Hippocampal formation (tissue), 2 donors: ENCODE results near the gene ESAM.
A peak's percentile ranks its signal among the peaks of the same experiment; 100 is the strongest.

Experiments
- DNase-seq, 2 donors: peaks; one replicate each; lab custom pipeline; 2025; lab: John Stamatoyannopoulos, UW

The ESAM gene, protein sequence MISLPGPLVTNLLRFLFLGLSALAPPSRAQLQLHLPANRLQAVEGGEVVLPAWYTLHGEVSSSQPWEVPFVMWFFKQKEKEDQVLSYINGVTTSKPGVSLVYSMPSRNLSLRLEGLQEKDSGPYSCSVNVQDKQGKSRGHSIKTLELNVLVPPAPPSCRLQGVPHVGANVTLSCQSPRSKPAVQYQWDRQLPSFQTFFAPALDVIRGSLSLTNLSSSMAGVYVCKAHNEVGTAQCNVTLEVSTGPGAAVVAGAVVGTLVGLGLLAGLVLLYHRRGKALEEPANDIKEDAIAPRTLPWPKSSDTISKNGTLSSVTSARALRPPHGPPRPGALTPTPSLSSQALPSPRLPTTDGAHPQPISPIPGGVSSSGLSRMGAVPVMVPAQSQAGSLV

DNA sequence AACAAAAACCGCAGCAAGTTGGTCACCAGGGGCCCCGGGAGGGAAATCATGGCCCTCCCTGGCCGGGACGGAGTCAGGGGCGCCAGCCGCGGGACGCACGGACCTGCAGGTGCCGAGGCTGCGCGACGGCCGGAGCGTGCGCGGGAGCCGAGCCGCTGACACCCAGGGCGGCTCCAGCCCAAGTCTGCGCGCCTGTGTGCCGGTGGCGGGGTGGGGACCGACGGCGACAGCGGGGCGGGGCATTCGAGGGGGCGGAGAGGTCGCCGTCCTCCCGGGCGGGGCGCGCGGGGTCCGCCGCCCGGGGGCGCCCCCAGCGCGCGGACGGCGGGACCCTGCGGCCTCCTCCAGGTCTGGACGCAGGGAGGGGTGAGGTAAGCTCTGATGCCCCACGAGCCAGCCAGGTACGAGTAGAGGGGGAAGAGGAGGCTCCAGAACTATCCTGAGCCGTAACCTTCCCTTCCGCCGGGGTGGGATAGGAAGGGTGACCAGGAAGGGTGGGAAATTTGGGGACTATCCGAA lies at the start of gene ESAM:
ESAM (minus strand) TSS at position 186 of the 519 bp plus-strand sequence; CDS start at position 50, 136 bp downstream.
- DNase-seq: no peak

DNA sequence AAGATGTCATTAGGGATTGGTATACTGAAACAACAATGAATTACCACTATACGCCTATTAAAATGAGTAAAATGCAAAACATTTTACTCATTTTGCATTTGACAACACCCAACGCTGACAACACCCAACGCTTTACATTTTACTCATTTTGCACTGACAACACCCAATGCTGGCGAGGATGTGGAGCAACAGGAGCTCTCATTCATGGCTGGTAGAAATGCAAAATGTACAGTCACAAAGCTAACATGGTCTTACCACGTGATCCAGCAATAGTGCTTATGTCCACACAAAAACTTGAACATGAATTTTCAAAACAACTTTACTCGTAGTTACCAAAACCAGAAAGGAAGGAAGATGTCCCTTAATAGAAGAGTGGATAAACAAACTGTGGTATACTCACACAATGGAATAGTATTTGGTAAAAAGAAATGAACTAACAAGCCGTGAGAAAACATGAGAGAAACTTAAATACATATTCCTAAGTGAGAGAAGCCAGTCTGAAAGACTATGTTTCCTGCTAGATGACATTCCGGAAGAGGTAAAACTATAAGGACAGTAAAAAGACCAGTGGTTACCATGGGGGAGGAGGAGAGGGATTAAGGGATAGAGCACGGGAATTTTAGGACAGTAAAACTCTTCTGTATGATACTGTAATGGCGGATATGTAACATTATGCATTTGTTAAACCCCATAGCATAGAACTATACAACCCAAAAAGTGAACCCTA lies 49.5 kb upstream of the ESAM start:
- no peak for DNase-seq

DNA sequence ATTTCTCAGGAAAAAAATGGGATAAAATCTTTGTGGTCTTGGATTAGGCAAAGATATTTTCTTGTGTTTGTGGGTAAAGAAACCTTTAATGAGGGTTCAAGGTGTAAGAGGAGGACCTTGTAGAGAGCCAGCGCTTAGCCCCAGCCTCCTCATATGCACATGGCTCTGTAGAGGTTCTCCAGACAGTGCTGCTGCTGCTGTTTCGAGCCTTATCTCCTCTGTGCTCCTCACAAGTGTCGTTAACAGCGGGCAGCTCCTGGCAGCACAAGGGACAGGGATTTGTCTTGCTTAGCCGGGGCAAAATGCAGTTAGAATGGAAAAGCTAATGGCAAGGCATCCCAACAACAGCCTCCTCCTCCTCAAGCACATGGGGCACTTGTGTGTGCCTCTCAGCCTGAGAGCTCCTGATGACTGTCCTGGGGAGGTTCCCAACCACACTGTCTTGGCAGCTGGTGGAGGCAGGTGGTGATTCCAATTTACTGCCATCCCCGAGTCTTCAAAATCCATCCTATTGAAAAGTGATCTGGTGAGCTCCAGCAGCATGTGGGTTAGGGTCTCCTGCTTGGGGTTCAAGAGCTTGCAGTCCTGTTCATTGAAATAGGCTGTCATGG lies 45.7 kb upstream of the ESAM start:
- no peak for DNase-seq

DNA sequence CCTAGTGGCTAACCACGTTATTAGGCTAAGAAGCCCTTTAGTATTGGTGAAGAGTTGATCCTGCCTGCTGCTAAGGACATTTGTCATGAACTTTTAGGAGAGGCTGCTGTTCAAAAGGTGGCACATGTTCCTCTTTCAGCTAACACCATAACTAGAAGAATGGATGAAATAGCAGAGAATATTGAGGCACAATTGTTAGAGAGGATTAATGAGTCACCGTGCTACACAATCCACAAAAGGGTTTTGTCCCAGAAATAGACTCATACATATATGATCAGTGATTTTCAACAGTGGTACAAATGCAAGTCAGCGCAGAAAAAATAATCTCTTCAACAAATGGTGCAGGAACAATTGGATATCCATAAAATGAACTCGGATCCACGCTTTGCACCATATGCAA lies 45.1 kb upstream of the ESAM start:
- peak in 1 of 2 donors; percentile 9 for DNase-seq

DNA sequence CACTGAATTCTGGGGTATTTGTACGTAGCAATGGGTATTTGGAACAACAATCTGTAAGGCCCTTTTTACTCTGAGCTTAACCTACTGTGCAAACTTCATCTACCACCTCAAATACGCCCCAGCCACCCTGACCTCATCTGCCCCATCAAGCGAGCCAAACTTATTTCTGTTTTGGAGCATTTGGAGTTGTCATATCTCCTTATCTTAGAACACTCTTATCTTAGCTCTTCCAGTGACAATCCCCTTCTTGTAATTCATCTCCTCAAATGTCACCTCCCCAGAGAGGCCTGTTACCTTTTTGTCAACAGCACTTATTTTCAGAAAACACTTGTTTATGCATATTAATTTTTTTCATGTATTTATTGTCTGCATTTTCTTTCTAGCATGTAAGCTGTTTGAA lies 42.8 kb upstream of the ESAM start:
- DNase-seq: no peak

DNA sequence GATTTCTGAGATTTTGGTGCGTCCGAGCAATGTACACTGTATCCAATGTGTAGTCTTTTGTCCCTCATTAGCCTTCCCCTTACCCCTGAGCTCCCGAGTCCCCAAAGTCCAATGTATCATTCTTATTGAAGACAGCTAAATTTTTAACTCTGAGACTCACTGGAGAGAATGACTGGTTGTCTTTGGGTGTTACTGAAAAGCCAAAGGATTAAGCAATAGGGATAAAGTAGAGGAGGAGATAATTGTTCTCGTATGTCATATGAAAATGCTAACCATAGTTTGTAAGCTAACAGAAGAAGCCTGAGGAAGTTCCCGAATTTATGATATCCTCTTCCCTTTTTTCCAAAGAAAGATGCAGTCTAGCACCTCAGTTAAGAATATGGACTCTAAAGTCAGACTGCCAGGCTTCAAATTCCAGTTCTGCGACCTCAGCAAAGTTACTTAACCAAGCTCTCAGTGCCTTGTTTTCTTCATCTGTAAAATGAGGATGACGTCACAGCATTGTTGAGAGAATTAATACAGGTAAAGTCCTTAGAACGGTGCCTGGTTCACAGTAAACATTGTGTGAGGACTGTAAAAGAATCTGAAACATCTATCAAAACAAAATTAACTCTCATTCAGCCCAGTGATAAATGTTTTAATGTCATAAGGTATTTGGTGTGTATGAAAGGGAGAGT lies 39.7 kb upstream of the ESAM start:
- DNase-seq: no peak

DNA sequence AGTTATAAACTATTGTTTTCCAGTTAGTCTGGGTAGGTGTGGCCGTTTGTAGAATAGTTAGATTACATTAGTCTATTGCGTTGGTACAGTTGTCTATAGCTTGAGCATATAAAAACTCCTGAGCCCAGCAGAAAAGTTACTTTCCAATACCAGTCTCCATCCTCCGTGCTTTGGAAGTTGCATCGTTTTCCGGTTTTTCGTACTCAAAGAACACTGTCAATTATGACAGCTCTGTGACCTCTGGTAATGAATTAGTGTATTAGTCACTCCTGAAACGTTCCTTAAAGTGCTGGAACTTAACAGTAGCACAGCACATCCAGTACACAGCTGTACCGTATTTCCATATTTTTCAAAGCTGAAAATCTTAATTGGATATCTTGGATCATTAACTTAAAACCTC lies 38.9 kb upstream of the ESAM start:
- no peak for DNase-seq

DNA sequence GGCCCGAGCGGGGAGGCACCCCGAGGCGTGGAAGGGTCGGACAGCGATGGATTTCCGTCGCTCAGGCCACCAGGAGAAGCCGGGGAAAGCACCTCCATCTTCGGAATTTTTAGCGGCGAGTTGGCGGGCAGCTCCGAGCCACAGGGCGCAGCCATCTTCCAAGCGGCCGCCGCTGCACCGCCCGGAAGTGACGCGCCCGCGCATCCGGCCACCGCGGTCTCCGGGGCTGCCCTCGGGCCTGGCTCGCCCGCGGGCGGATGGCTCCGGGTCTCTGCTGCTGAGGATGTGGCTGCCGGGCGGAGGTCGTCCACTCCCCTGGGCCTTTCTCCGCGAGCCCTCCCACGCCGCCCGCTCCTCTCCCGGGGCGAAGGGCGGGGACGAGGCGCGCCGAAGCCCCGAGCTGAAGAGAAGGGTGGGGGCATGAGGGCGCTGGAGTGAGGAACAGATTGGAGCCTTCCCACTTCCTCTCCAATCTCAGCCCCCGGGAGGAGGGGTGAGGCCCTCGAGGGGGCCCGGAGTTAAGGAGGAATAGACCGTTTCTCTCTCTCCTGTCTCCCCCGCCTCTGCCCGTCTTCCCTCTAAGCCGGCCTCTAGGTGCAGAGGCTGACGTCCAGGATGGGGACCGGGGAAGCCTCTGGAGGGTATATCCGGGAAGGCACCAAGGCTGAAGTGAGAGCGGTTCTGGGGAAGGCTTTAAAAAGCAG lies 38.3 kb upstream of the ESAM start, which contains the start of gene MSANTD2:
MSANTD2 (minus strand) TSS at position 181 of the 704 bp plus-strand sequence; CDS start at position 155, 26 bp downstream.
- peak; percentile 82 to 85 for DNase-seq

DNA sequence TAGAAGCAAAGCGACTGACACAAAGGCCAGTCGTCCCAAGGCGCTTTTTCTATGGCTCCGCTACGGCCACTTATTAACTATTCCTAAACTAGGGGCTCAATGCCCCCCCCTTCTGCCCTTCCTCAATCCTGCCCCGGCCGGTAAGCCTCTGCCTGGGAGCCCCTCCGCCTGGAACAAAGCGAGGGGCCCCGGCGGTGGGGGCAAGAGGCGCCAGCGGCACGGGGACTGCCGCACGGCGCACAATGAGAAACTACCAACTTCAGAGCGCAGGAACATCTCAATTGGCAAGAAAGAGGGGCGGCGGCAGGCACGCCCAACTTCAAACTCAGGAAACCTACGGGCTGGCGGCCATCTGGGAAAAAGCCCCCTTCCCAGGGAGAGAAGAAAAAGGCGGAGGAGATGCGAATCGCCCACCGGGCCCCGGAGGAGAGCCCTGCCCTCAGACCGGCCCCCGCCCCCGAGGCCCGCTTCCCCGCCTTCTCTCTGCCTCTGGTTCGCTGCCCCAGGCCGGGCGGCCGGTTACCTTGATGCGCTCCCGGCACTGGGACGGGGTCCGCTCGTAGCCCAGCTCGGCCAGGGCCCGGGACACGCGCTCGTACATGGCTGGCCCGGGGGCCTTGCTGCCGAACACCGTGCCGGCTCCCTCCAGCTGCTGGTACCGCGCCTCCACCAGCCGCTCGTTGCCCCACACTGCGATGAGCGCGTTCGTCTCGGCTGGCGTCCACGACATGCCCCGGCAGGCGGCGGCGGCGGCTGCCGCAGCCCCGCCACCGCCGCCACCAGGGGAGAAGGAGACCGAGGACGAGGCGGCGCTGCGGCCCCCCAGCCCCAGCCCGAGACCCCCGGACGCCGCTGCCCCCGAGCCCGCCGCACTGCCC lies 37.5 kb upstream of the ESAM start:
- no peak for DNase-seq

DNA sequence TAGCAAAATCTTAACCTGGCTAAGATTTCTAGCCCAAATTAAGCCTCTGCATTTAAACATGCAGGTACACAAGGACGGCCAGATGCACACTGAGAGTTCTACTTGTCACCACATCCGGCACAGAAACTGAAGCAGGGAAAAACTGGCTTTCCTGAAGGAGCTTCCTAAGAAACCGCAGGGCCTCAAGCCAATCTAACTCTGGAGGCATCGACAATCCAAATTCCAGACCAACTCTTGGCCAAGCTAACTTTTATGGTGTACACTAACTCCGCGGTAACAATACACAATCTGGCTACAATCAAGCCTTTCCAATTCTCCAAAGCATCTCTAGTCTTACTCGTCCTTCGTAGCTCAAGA lies 36.9 kb upstream of the ESAM start:
- no peak for DNase-seq

DNA sequence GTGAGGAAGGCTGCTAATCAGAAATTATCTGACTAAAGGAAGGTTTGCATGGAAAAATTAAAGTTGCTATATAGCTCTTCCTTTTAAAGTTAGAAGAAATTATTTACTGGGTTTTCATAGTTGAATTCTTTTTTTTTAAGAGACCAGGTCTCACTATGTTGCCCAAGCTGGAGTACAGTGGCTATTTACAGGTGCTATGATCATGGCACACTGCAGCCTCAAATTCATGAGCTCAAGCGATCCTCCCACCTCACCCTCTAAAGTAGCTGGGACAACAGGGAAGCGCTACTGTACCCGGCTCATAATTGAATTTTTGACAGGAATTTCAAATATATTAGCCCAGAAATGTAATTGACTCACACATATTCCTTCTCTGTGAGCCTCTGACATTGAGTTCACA lies 34.2 kb upstream of the ESAM start:
- no peak for DNase-seq

DNA sequence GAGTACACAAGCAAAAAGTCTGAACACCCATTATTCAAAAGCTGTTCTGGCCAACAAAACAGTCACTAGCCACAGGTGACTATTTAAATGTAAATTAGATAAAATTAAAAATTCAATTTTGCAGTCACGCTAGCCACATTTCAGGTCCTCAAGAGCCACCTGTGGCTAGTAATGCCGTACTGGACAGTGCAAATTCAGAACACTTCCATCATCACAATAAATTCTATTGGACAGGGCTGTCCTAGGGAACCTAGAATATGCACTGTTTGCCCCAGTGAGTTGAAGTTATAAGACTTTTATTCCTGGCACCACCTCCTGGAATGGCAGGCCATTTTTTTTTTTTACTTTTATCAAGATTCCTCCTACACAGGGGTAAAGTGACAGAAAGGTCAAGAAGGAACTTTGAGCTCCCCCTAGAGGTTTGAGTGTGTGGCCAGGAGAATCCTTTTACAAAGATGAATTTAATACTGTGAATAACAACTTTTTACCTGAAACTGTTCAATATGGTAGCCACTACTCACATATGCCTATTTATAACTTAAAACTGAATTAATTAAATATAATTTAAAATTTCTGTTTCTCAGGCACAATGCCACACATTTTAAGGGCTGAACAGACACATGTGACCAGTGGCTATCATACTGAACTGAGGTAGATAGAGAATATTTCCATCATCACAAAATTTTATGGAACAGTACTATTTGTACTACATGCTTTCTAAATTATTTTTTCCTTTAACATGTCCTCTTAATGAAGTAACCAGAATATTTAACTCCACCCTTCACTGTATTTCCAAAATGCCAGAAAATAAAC lies 31.6 kb upstream of the ESAM start:
- no peak for DNase-seq

DNA sequence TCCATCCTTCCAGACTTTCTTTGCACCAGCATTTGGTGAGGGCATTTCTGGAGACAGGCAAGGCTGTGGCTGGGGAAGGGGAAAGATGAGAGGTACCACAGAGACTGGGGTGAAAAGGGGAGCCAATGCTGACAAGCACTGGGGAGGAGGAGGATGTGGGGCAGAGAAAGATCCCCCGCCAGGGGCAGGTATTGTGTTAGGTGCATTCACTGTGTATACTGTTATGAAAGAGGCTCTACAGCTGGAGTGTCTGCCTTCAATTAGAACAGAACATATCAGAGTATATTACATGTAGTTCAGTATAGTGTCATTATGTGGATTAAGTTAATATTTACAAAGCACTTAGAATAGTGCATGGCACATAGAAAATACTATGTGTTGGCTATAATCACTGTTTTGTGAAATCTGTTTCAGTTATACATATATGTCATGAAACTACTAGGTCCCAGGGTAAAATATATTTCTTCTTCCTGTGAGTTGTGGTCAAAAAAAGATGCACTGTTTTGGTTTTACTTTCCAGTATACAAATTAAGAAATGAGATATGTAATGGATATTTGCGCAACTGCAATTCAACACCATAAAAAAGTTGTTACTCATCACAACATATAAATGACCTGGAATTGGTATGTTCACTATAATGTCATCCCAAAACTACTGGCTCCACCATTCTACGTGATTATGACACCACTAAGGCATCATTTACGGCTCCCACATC lies 29.7 kb upstream of the ESAM start:
- DNase-seq: no peak

DNA sequence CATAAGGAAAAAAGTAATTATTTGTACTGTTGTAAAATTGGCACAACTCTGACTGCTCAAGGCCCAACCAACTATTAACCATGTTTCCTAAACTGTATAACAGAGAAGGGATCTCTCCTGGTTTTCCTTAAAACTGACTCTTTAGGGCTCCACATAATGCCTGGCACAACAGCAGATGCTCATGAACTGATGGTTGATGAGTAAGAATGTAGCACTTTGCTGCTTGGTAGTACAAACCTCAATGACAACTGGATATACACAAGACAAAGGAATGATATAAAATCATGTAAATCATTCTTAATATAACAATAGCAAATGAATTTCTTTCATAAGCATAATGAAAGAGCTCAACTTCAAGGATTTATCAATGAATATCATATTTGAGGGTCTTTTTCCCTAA lies 26.4 kb upstream of the ESAM start:
- no peak for DNase-seq

DNA sequence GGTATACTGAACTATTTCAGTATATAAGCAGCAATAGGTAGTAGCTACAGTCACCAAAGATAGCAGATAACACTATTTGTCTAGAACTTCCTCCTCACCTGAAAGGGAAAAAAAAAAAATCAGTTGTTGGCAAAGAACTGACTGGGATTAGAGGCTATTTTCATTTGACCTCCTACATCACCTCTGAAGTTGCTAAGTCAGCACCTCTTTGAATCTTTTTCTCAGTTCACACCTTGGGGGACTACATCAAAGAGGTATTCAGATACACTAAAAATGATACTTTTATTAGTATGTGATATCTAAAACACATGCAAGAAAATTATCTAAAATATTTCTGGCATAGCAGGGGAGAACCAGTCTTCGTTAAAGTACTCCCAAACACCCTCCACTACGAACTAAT lies 22.0 kb upstream of the ESAM start:
- no peak for DNase-seq

DNA sequence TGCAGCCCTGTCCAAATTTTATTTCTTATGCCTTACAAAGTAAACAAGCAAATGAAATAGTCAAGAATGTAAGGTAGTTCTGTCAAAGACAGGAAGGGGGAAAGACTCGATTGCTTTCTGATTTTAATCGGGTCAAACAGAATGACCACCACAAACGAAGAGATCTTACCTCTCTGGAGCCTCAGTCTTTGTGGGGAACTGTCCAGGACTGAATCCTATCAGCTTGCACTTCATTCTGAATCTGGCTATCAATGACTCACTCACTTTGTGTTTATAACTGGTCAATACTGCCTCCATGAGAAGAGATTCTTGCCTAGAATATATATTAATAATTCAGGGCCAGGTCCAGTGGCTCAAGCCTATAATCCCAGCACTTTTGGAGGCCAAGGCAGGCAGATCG lies 20.9 kb upstream of the ESAM start:
- no peak for DNase-seq

DNA sequence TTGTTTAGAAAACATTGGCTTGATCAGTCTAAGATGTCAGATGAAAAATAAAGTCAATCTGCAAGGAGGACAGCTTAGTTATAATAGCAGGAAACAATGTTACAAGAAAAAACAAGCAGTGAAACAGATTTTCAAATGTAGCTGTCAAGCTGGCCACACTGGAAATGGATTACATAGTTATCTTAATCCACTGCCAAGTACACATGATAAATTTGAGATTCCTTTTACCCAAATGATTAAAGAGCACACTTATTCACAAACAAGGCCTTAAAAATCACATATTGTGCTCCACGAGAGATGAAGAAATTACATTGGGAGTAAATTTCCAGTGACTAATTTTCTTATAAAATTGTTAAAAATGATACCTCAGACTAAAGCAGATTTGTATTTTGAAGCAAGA lies 17.5 kb upstream of the ESAM start:
- no peak for DNase-seq

DNA sequence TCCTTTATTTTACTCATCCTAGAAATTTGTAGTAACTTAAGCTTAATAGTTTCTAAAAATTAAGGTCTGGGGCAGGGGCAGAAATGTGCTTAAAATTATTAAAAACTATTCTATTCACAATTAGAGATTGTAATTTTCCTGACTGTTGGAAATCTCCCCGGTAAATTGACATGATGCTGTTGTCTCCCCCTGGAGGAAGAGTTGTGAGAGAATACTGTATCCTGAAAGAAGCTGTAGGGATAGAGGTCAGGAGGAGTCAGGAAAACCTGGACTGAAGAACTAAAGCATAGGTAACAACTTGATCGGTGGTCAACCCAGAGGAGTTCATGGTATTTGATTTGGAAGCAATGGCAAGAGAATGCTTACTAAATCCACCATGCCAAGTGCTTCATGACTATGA lies 16.2 kb upstream of the ESAM start:
- no peak for DNase-seq
